Measurements from ENCODE around the gene LRRC66.

- TF ChIP-seq CREB1 (CRISPR knock-in tag; IDR thresholded peaks at IDR 0.05; ENCODE audit: low read depth) (no peak), CTCF (conservative IDR thresholded peaks at IDR 0.05; ENCODE audit: low read depth in 2 of 2) (no peak), EZH2 (IDR thresholded peaks at IDR 0.05; ENCODE audit: low read depth, unreplicated experiment) (no peak), POLR2AphosphoS5 (IDR thresholded peaks at IDR 0.05; ENCODE audit: low read depth) (no peak), REST (IDR thresholded peaks at IDR 0.05; ENCODE audit: unreplicated experiment) (no peak)
These were observed 49.4 kb upstream of the LRRC66 start for GRCh38 chr4:52069571-52069970.

All from GM23338 (cell line).